Measurements from ENCODE around the gene PARM1.

DNA sequence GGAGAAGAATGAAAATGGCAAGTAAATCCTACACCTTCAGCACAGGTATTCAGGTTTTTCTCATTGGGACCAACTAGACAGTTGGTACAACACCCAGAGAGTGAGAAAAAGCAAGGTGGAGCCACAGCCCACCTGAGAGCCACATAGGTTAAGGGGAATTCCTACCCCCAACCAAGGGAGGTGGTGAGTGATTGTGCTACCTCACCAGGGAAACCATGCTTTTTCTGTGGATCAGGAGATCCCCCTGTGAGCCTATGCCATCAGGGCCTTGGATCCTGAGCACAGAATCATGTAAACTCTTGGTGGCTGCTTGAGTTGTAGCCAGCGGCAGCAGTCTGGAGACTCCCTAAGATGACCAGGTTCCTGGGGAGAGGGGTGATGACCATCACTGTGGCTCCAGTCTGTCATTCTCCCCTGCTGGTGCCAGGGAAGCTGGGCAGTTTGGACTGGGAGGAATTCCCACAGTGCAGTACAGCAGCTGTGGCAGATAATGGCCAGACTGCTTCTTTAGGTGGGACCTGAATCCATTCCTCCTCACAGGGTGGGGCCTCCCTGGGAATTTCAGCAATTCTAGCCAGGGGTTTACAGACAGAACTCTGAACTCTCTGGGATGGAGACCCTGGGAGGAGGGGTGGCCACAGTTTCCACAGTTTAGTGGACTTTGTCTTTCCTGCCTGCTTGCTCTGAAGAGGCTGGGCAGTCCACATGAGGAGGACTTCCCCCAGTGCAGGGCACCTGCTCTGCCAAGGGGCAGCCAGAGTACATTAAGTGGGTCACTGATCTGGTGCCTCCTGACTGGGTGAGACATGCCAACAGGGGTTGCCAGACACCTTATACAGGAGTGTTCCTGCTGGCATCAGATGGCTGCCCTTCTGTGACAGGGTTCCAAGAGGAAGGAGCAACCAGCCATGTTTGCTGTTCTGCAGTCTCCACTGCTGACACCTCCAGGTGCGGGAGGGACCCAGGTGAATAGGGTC, 43.2 kb downstream of the PARM1 start:
- TF ChIP-seq CTCF (IDR thresholded peaks at IDR 0.05) (no peak), ZFX (IDR thresholded peaks at IDR 0.05; ENCODE audit: borderline replicate concordance) (no peak)

Data from 22Rv1 (cell line).